Activated CD4-positive, alpha-beta T cell treated with anti-CD3 and anti-CD28 coated beads, Interleukin-2, Interleukin-6, amounts not matched to agents 100 ng/mL and 50 ng/mL, durations not matched to agents 16 hours and 8 hours (primary cell): ENCODE results near the gene DNAJC1.

Source experiments
- DNase-seq: peaks from one replicate; pipeline ENCODE4 v3.0.0-alpha.2; 2020

DNAJC1 gene

DNA sequence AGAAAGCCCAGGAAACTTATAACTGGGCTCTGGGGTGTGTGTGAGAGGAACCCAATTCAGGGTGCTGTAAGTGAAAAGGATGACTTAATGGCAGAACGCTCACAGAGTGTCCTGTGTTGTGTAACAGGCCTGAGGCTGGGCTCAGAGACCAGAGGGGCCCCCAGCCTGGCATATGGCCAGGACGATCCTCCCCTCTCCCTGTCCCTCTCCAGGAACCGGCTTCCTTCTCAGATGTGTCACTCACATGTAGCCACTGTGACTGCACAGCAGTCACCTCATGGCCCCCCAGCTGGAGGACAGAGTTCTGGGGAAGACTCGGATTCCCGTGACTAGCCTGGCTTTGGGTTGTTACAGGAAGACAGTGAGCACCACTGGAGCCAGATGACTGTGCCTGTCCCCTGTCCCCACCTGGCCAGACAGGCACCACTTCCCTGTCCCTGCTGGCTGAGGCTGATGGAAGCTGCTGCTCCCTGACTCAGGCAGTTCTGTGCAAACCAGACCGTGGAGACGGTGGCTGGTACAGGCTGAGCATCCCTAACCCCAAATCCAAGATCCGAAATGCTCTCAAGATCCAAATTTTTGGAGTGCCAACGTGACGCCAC is 249.0 kb downstream of the DNAJC1 start:
- no peak for DNase-seq

- DNase-seq = no peak
Observed at GRCh38 chr10:21753497-21754270, 249.8 kb downstream of the DNAJC1 start.

DNA sequence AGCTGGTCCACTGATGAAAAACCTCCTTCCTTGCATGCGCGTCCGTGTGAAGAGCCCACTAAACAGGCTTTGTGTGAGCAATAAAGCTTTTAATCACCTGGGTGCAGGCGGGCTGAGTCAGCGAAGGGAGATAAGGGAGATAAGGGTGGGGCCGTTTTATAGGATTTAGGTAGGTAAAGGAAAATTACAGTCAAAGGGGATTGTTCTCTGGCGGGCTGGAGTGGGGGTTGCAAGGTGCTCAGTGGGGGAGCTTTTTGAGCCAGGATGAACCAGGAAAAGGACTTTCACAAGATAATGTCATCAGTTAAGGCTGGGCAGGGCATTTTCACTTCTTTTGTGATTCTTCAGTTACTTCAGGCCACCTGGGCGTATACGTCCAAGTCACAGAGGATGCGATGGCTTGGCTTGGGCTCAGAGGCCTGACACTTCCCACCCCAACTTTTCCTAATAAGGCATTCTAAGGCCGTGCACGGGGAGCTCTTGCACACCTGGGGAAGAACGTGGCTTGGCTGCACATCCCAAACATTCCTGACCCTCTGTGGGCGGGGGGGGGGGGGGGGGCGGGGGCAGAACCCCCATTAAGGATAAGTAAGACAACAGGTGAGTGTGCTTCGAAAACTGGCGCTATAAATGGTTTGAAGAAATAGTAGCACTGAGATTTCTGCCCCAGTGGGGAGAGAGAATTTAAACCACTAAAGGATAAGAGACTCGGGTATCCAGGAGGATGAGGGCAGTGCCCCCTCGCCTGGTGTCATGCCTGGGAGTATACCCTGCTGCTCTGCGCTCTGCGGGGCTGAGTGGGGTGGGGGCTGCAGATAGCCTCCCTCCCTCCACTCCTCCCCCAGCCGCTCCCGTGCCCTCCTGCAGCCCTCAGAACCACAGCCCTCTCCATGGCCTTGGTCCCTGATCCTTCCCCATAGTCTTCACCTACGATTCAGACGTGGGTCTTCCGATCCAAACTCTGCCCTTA is 251.9 kb downstream of the DNAJC1 start:
- DNase-seq = no peak

GRCh38 chr10:21750424-21750823 is 253.1 kb downstream of the DNAJC1 start:
- no peak for DNase-seq

- DNase-seq = peak; percentile 22
Observed at GRCh38 chr10:21749788-21750187, 253.7 kb downstream of the DNAJC1 start.

DNA sequence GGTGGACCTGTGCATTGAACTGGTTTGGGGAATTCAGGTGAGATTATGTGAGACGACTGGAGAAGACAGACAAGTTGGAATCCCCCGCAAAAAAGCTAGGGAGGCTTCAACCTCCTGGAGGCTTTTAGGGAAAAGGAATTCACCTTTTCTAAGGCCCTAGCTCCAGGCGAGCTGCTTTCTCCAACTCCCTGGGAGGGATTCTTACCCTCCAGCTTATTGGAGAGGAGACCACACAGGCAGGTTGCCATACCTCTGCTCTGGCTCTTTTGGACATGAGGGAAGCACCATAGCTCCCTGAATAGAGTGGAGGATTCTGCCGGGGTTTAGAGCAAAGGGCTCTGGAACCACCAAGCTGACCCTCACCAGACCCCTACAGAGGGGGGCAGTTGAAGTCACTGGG is 255.7 kb downstream of the DNAJC1 start:
- DNase-seq = no peak

DNA sequence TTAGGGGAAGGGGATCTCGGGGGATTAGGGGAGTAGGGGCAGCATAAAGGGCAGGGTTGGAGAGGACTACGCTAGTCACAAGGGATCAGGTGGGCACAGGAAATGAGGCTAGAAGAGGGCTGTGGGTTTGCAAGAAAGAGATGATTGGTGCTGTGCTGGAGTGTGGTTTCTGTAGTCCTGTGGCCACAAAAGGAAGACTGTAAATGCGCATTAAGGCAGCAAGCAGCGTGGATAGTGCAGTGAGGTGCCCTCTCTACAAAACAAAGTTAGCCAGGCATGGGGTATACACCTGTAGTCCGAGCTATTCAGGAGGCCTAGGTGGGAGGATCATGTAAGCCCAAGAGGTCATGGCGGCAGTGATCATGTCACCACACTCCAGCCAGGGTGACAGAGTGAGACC is 257.4 kb downstream of the DNAJC1 start:
- peak; percentile 18 for DNase-seq

- no peak for DNase-seq
Observed at GRCh38 chr10:21744223-21744622, 259.3 kb downstream of the DNAJC1 start.

- DNase-seq = no peak
Observed at GRCh38 chr10:21742740-21743412, 260.7 kb downstream of the DNAJC1 start.

GRCh38 chr10:21740989-21741388 is 262.5 kb downstream of the DNAJC1 start:
- DNase-seq = peak; percentile 24

GRCh38 chr10:21737106-21737505 is 266.4 kb downstream of the DNAJC1 start:
- DNase-seq = no peak

DNA sequence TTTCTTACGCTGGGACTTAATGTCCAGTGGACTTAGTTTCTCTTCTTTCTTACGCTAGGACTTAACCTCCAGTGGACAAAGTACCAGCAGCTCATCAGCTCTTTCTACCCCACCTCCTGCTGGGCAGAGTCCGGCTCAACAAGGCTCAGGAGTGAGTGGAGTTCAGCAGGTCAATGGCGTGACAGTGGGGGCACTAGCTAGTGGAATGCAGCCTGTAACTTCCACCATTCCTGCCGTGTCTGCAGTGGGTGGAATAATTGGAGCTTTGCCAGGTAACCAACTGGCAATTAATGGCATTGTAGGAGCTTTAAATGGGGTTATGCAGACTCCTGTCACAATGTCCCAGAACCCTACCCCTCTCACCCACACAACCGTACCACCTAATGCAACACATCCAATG is 269.8 kb downstream of the DNAJC1 start:
- no peak for DNase-seq

DNA sequence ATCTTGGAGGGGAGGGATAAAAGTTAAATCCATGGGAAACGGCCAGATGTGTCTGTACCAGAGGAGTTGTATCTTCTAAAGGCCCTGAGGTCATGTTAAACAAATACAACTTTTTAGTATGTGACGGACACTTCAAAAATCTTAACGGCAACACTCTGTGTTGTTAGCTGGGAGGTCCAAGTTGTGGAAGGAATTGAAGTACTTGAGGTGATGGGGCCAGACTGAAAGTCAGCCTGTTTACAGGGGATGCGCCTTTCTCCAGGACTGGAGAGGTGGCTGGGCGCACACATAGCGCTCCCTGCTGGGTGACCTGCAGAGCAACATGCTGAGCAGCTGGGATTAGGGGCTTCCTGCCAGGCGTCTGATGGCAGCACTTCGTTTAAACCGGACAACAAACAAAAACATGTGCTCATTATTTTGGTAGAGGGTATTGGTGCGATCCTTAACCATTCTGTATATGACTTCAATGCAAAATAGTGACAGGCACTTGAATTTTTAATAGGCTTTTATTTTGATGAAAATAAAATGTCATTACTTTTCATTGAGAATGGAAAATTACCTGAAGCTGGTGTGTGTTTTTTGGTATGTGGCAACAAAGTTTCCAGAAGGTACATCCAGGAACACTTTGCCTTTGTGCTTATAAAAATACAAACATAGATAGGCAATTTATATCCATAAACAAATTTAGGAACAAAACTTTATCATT is 271.3 kb downstream of the DNAJC1 start:
- peak; percentile 57 for DNase-seq

- no peak for DNase-seq
Observed at GRCh38 chr10:21728618-21729017, 274.9 kb downstream of the DNAJC1 start.

GRCh38 chr10:21727452-21728168 is 275.9 kb downstream of the DNAJC1 start:
- DNase-seq = no peak

DNA sequence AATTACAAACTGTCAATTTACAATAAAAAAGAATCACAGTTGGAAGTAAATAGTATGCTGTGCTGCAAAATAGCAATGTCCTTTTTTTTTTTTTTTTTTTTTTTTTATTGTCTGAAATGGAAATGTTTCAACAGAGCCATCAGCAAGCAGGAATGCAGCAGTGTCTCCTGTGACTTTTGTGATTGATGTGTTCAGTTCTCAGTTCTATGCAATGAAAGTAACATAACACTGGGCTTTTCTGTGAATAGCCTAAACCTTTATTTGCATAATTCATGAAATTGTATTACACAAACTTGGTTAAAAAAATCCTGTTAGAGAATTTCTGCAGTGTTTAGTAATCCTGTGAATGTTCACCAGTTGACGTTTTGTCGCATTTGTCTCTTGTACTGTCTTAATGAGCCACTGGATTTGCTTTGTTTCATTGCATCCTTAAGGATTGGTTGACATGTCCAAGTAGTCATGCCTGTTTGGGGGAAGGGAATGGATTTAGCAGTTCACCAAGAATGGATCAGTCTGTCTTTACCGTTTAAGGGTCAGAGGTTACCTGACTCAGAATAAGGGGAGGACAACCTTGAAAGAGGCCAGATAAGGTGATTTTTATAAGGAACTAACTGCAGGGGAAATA is 276.8 kb downstream of the DNAJC1 start:
- DNase-seq = no peak

DNA sequence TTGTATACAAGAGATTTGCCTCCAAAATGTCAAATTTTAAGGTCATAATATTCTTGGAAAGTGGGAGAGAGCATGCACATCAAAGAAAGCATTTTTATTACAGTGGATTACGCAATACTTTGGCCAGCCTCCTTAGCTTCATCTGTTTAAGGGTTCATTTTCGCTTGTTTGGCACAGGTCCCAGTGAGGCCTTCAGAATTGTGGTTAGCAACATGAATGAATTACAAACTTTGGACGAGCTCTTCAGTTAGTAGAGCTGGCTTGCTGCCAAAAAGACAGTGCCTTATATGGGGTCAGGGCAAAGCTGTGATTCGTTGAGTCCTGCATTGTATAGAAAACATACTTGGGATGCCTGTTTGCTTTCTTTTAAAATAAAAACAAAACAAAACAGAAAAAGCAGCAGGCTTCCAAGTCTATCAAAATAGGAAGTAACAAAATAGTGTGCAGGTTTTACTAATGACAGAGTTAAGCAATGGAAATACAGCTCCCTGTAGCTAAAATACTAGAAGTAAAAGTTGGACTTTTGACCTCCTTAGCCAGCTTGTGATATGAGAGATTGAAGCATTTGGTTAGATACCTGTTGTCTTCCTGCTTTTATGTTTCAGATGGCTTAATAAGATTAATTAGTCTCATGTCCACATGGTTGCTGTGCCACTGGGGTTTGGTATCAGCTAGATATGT is 278.7 kb downstream of the DNAJC1 start:
- DNase-seq = peak; percentile 68

- no peak for DNase-seq
Observed at GRCh38 chr10:21724020-21724589, 279.4 kb downstream of the DNAJC1 start.

DNA sequence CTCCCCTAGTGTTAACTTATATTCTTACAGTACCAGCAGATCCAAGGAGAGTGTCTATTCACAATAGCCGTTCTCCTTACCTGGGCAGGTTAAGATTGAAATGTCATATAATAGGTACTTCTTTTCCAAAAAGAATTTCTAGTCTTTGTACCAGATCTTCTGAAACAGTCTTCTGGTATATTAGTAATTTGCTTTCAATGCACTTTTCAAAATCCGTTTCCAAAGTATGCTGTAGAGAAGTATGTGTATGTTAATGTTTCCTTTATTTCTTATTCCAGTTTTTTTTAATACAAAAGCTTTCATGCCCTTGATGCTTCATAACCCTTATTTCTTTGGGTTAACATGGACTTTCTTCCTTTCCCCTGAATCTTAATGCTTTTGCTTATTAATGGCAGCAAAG is 281.3 kb downstream of the DNAJC1 start:
- no peak for DNase-seq
